Stimulated activated CD4-positive, alpha-beta T cell treated with anti-CD3 and anti-CD28 coated beads, Interleukin-1b, Interleukin-23, amount 100 ng/mL, for 24 hours (primary cell): ENCODE data around the gene SUN2.

Experiments
- DNase-seq, 4 experiments: peaks; one replicate each; pipeline ENCODE4 v3.0.0-alpha.2; 2020; ENCODE audit warnings: low read depth in 4 of 4, low spot score in 1 of 4

SUN2 gene

DNA sequence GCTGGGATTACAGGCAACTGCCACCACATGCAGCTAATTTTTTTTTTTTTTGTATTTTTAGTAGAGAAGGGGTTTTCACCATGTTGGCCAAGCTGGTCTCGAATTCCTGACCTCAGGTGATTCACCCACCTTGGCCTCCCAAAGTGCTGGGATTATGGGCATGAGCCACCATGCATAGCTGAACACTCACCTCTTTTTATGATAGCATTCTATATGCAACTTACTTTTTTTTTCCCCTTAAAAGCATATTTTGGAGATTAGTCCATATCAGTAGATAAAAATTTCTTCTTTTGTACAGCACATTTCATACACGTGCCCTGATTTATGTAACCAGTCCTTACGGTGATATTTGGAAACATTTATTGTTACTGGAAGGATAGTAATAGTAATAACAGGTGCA is 35.4 kb downstream of the SUN2 start:
- DNase-seq, result no peak

DNA sequence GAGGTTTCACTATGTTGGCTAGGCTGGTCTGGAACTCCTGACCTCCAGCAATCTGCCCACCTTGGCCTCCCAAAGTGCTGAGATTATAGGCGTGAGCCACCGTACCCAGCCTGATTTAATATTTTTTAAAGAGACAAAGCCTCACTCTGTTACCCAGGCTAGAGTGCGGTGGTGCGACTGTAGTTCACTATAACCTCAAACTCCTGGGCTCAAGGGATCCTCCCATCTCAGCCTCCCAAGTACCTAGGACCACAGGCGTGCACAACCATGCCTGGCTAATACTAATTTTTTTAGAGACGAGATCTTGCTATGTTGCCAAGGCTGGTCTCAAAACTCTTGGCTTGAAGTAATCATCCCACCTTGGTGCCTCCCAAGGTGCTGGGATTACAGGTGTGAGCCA is 36.6 kb downstream of the SUN2 start:
- no peak for DNase-seq

DNA sequence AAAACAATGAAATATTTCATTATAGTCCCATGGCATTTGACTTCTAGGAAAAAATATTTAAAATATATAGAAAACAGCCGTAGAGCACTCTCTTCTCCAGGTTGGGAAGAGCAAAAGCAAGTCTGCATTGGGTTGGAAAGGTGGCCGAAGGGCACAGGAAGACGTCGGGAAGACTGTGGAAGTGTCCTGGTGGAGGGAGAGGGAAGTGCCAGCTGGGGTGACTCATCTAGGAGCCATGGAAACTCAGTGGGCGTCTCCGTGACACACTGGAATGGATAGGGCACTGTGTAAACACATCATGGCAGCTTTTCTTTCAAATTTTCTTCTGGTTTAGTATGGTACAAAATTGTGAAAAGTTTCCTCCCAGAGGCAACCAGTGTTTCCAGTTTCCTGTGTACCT is 37.4 kb downstream of the SUN2 start:
- DNase-seq, result no peak

DNA sequence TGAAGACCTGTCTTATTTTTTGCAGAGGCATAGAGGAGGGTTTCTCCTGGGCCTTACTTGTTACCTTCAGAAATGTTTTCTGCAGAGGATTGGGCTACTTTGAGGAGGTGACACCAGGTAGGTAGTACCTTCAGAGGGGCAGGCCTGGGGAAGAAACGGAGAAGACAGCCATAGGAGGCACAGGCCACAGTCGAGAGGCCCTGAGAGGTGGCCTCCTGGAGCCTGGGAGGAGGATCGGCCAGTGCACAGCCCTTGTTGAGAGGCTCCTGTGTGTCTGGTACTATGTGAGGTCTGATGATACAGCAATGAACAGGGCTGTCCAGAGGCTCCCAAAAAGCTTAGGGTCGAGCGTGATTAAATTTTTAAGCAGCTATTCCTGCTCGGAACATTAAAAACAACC is 38.6 kb downstream of the SUN2 start:
- DNase-seq, result no peak

DNA sequence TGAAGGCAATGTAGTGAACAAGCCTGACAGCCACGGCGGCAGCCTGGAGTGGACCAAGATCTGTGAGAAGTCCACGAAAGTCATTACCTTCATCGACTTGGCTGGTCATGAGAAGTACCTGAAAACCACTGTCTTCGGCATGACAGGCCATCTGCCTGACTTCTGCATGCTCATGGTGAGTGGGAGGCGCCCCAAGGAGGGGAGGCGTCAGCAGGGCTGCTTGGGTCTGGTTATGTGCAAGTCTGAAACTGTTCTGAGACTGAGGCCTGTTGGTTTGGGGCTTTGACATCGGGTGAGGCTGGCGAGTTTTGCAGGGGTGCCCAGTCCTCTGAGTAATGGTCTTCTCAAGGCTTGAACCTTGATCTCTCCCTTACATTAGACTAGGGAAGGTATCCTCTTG is 39.0 kb downstream of the SUN2 start:
- DNase-seq, result no peak

DNA sequence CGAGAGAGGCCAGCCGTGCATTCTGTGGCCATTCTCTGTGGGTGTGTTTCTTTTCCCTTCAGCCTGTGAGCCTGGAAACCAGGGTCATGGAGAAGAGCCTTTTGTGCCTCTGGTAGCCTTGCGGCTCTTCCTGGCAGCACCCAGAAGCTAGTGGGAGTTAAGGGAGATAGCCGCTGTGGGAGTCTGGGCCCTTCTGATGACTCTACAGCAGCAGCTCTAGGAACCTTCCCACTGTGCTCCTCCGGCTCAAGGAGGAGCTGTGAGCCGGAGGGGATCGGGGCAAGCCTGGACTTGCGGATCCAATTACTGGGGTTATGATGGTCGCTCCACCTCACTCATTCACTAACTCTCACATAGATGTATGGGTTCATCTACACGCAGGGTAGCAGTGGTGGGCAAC is 39.5 kb downstream of the SUN2 start:
- DNase-seq, result no peak

DNA sequence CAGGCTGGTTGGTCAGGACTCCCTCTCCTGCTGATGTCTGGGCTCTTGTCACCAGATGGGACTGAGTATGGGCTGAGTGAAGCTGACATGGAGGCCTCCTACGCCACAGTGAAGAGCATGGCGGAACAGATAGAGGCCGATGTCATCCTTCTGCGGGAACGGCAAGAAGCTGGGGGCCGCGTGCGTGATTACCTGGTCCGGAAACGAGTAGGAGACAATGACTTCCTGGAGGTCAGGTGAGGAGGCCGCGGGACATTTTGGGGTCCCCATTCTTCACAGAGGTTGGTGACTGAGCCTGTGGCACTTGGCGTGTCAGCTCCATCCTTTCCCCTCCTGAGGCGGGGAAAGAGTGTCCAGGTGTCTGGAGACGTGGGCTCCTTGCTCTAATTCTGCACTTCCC is 39.9 kb downstream of the SUN2 start:
- DNase-seq, result no peak

DNA sequence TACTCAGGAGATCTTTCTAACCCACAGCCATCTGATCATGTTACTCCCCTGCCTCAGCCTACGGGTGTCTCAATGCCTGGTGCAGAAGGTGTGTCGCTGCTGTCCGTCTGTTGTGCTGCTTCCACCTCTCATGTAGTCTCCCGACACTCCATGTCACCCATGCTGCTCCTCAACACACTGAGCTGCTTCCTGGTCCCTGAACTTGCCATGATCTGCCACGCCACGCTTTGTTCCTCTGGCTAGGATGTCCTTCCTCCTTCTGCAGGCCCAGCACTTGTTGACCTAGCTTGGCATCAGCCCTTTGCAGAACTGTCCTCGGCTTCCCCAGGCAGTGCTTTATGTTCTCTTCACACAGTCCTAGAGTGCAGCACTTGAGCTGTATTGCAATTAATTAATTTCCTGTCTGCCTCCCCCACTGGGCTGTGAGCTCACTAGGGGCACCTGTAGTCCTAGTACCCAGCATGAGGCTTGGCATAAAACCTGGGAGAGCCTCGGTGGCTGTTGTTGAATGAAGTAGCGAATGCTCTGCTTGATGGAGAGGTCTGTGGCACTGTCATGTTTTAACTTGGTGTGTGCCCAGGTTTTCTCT is 40.5 kb downstream of the SUN2 start:
- DNase-seq, result no peak

DNA sequence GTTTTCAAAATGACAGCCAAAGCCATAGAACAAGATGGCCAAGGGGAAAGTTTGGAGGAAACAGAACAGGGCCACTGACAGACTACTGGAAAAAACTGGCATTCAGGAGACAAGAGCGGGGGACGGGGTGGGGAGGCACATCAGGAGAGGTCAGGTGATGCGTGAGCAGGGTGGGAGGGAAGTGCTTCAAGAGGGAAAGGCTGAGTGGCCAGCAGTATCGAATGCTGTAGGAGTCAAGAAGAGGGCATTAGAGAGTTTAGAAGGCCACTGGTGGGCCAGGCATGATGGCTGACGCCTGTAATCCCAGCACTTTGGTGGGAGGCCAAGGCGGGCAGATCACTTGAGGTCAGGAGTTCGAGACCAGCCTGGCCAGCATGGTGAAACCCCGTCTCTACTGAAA is 41.9 kb downstream of the SUN2 start:
- DNase-seq, result no peak

DNA sequence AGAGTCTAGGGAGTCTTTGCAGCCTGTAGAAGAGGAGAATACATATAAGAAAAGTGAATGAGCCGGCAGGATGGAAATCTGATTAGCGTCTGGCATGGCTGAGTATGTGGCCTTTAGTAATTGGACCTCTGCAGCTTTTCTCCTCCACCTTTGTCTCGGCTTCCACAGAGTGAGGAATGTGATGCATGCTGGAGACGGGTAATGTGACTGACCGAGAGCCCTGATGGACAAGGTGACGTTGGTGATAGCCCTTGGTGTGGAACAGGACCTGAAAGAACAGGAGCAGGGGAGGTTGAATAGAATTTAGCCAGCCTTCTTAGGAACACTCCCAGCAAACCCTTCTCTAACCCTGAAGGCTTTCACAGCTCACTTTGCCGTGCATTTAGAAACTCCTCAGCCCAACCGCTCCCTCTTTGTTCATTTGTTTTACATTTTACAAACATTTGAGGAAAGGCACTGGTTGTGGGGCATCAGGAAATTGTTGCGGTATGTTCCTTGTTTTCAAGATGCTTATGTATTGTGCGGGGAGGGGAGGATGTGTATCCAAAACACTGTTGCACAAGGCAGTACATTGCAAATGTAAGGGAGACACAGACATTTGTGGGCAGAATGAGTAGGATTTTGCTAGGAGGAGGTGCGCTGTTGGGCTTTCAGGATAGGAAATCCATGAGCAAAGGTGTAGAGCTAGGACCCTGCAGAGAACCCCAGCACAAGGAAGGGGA is 43.2 kb downstream of the SUN2 start:
- no peak for DNase-seq

DNA sequence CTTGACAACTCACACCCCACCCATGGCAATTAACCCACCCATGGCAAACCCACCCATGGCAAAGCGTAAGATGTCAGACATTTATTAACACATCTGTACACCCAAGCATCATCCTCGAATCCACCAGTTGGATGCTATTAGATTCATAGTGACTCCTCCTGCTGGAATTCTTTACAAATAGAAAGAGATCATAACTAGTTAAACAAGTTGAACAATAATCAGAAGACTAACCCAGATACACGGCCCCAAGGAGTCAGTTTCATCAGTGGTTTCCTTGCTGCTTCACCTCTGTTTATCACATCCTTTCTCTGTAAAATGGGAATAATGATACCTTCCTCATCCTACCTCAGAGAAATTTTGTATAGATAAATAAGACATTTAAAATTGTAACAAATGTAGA is 44.9 kb downstream of the SUN2 start:
- no peak for DNase-seq

DNA sequence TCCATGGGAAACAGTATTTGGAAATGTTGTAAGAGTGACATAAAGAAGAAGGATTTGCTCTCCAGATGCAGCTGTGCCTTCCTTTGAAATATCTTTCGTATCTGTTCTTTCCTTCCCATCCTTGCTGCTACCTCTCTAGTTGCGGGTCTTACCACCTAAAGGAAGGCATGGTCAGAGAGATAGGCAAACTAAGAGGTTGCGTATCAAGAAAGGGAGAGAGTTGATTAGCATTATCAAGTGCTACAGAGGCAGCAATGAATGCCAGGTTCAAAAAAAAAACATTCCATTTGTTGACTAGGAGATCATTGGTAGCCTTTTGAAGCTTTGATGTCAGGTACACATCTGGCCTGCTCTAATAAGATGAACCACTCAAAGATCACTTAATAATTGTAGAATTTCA is 45.4 kb downstream of the SUN2 start:
- no peak for DNase-seq

DNA sequence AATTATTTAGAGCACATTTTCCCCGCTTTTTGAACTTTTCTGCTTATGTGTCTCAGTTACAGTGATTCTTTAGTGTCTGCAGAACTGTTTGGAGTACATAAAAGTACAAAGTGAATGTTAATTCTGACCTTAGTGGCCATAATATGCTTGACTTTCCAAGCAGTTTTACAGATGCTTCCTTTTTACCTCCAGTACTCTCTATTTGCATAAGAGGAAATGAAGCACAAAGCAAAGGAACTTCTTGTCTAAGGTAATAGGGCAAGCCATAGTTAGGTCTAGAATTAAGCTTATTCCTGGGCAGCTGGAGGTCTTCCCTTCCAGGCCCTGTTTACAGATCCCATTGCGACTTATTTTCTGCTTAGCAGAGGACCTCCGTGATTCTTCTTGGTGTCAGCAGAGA is 46.5 kb downstream of the SUN2 start:
- DNase-seq, result no peak

DNA sequence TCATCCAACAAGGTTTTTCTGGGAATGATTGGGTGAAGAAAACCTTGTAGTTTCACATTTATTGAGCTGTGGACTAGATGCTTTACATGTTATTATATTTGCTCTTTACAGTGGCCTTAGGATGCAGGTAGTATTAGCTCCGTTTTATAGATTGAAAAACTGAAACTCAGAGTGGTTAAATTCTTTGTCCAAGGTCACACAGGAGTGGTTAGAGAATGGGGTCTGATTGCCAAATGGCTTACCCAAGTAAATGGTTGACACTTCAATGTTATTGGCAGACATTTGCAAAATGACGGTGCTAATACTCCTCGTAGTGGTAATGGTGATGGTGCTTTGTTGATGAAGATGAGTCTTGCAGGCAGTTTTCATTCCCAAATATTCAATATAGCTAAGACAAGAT is 47.8 kb downstream of the SUN2 start:
- DNase-seq, result no peak

DNA sequence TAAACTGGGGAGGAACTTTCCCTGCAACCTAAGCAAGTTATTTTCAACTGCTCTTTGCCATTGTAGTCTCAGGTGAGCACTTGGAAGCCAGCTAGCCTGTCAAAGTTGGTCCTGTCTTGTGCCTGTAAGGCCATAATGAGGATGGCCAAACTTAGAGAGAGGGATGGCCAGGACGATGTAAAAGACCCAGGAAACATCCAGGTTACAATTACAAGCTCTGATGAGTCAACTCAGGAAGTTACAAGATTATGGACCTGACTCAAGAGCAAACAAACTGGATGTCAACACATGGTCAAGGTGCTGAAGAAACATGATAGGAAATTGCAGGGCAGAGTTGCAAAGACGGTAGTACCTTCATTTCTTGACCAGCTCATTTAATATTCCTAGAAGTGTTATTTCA is 48.5 kb downstream of the SUN2 start:
- DNase-seq, result no peak

DNA sequence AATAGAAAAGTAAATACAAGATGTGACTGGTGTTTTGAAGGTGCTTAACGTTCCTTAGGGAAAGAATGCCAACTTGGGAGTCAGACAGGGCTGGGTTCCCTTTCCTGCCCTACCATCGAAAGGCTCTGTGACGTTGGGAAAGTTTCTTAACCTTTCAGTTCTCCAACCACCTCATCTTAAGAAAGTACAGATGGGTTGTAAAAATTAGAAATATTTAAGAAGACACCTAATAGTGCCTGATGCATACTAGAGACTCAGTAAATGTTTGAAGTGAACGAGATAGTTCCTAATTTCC is 49.0 kb downstream of the SUN2 start:
- no peak for DNase-seq

DNA sequence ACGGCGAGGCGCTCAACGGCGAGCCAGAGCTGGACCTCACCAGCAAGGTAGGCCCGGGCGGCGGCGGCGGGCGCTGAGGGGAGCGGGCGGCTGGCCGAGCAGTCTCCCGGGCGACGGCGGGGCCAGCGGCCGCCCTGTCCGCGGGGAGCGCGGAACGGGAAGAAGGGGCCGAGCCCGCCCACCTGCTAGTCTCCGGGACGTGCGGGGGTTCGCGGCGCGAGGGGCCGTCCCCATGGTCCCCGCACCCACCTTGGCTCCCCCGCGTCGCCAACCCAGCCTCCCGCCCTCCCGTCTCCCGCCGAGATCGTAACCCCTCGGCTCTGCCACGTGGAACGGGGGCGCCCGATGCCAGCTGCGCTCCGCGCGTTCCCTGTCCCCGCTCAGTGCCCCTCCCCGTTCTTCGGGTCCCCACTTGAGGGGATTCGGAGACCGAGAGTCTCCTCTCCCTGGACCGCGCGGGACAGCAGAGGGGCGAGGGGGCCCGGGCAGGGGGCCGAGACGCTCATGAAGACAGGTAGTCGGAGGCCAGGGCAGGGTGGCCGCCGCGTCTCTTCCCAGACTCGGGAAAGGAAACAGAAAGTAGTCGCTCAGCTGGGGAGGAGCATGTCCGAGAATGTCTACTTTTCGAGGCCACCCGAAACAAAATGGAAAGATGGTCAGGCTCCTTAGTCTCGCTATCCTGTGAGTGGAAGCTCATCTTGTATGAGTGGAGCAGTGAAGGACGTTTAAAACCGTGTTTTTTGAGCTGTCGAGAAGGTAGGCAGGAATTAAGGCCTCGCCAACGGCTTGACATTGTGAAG is 49.5 kb downstream of the SUN2 start:
- DNase-seq, result peak in 2 of 4 experiments; percentile 12 to 18

DNA sequence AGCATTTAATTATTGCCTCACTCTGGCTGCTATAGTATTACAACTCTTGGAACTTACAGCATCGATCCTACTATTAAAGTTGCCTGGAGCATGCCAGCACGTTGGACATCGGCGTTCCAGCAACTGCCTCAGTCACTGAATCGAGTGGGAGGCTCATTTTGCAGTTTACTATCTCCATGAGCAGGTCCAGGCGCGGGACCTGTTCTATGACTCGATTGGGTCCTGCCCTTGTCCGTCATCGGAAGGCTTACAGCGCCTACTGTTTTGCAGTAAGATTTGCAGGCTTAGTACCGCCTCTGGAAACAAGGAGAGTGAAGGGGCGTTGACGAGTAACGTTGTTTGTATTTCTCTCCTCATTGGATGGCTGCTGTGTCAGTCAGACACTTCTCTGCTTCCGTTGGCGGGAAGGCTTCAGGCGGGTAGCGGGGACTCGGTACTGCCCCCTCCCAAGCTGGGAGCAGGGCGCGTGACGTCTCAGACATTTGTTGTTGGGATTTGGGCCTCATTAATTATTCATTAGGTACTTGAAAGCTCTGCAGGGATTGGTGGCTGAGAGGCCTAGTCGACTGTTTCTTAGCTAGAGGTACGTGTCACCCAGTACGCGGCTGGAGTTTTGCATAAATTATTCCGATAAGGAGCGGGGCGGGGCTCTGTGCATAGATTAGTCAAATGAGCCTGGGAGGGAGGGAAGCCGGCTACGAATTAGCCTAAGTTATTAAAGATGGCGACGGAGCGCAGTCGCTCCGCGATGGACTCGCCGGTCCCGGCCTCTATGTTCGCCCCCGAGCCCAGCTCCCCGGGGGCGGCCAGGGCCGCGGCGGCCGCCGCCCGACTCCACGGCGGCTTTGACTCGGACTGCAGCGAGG is 50.3 kb downstream of the SUN2 start, which contains the start of gene GTPBP1:
Gene GTPBP1 (plus strand): TSS at position 710 of the 866 bp plus-strand sequence. CDS start 12 bp downstream, at position 722.
- DNase-seq, result peak; percentile 89 to 93 (median 92)

DNA sequence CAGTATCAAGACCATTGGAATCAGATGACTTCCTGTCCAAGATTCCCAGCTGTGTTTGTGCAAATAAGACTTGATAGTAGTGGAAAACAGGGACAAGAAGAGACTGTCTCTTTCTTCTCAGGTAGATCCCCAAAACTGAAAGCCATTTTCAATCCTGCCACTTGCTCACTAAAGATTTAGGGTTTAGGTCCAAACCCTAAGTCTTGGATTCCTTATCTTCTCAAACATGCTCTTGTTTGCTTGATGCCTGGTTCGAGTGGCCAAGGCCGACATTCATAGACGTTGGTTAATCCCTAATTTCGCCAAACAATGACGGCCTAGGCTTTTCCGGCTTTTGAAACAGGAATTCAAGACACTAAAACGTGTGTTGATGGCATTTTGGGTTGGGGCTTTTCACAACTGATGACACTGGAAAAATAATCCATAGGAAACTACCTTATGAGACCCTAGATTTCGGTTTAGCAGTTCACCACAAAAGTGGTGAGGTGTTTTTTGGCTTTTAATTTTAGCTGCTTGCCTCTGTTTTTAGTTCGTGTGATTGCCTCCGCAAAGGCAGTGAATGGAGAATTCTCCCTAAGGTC is 51.1 kb downstream of the SUN2 start:
- no peak for DNase-seq

DNA sequence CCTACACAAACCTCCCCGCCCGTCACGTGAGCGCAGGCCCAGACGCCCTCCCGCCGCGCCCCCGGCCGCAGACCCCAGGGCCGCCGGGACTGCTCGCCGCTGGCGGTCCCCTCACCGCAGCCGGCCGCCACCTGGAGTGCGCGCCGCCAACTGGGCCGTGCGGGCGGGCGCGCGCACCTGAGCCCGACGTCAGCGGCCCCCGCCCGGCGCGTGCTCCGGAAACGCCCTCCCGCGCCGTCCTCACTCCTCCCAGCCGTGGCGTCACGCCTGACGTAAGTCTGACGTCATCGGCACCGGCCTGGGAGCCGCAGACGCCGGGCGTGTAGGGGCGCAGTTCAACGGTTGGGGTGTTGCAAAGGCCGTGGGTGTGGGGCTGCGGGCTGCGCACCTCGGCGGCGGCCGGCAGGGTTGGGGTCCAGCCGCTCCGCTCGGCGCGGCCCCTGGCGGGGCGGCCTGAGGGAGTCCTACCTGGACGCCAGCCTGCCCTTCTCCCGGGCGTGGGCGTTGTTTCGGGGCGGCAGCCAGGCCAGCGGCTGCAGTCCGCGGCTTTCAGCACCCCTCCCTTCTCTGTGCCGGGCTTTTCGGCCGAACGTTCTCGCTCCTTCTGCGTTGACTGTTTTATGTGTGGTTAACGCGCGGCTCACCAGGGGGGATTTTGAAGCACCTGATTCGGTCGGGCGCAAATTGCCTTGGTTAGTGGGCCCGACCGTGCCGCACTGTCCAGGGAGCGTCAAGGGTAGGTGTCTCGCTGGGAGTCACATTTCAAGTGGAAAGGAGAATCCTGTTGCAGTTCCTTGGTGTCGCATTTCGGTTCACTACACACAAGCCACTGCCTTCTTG is 54.8 kb downstream of the SUN2 start, which contains the start of gene JOSD1:
Gene JOSD1 (minus strand): TSS at position 155 of the 840 bp plus-strand sequence. CDS start 956 bp downstream, outside the sequence.
- DNase-seq, result peak; percentile 96 to 99 (median 97)
